Pancreas (tissue), 10 donors: ENCODE data around the gene CST5. TPM values are rescaled to one million over a fixed set of nuclear protein-coding genes. Genes with fewer than 3 reads are reported as not detected.

Experiments
- ATAC-seq, 4 donors: fragments of 200-7000 bp; cut with Tn5 transposase; one replicate each; pipeline versions ENCODE4 v1.8.0 to v1.9.1; 2020; ENCODE audit warnings: mild to moderate bottlenecking in 4 of 4, moderate library complexity in 4 of 4
- DNase-seq, 6 donors: peaks; one replicate each; pipeline ENCODE4 v3.0.0-alpha.2; 2020
- FAIRE-seq: peaks from 2 replicates; lab custom pipeline; 2012; peaks lifted over from hg19 to GRCh38; lab: Jason Lieb, UNC
- H3K27ac ChIP-seq, 4 donors: fragments of 200-600 bp; sonication (generic); 1 replicate in 3 of 4; 2 replicates in 1 of 4; pipeline versions ENCODE4 v1.5.0 to v1.8.0; 2020
- H3K27me3 ChIP-seq, 4 donors: fragments of 200-600 bp; one replicate each; pipeline ENCODE4 v1.8.0; 2021
- H3K36me3 ChIP-seq, 3 donors: fragments of 200-600 bp; sonication (generic) in 1 of 3; one replicate each; pipeline versions ENCODE4 v1.5.0 to v1.8.0; 2020 to 2021
- H3K4me1 ChIP-seq, 3 donors: fragments of 200-600 bp; one replicate each; pipeline ENCODE4 v1.8.0; 2021
- H3K4me3 ChIP-seq, 4 donors: fragments of 200-600 bp; sonication (generic) in 2 of 4; one replicate each; pipeline versions ENCODE4 v1.5.0 to v1.8.0; 2020 to 2021
- H3K9me3 ChIP-seq, 4 donors: fragments of 200-600 bp; one replicate each; pipeline ENCODE4 v1.8.0; 2021
- WGBS, 2 donors: extraction: QIAGEN DNeasy Blood & Tissue Kit; methylation state at CpG; one replicate each; pipeline ENCODE4 v1.1.7; 2013; 5-methylcytosine and 5-hydroxymethylcytosine counted together
- intact Hi-C, 3 donors: fragments of 100-400 bp; cut with DNase I; formaldehyde crosslinking; loops; one replicate each; pipeline versions ENCODE4 v1.11.1 to v1.14.2; 2022
- polyA plus RNA-seq, 2 donors: library from polyadenylated mRNA; stranded (reverse); fragments of 200-250 nt; gene quantifications; one replicate each; pipeline ENCODE4 v1.2.3, GENCODE V29; 2013
- total RNA-seq, 6 donors: library from RNA; stranded (reverse); fragmentation: NEBNext Ultra II Directional in 4 of 6; extraction: Animal tissue kit (Norgen Biotek cat#: 25700) in 4 of 6; gene quantifications; one replicate each; pipeline versions ENCODE4 v1.2.1 to v1.2.4, GENCODE V29; 2021 to 2023
- TF ChIP-seq, protein P1 (sequence below), 4 donors: fragments of 200-600 bp; sonication (generic) in 3 of 4; IDR thresholded peaks; one replicate each; pipeline versions ENCODE4 v1.5.0 to v1.8.0; 2021; ENCODE audit warnings: antibody characterized with exemption in 4 of 4
- donor health status: healthy with polysubstance abuse.
- donor health status: DM: no; HTN: no; CAD: no; lungs with moderate emphysema.
- donor health status: DM: no; HTN: no; CAD: no.
- donor health status: control.
- donor health status: control.
- donor health status: Bipolar disorder and iron deficiency.
- donor health status: DM: yes; HTN: yes; CAD: no.
- donor health status: DM: no; HTN: no; CAD: no.
- donor health status: DM: no; HTN: no; CAD: no.
- donor health status: DM: yes; HTN: yes; CAD: no.

CST5 gene
- total and polyA plus RNA-seq, 8 donors, result 0.23 to 0.63 (median 0.46) TPM; not detected in 3

DNA sequence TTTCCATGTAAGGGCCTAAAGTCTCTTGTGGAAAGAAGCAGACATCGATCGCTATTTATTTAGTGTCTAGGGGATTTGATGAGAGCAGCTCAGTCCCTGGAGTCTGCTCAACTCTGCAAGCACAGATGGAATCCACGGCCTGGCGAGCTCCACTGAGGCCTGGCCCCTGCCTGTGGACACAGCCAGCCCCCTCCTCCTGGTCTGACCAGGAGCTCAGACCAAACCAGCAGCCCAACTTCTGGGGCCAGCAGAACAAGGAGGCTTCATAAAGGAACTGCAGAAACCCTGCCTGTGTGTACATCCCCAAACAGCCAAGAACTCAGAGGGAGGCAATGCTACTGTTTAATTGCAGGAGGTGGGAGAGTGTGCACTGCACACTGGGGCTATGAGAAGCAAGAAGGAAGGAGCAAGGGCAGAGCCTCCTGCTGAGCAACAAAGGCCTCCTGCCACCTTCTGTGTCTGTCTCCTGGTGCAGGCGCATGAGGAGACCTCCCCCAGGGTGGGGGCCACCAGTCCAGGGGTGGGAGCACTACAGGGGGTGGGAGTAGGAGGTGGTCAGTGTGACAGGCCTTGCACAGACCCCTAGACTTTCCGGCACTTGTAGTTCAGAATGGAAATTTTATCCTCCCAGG is 3.8 kb downstream of the CST5 start:
- Histone ChIP-seq H3K4me1 (no peaks in the 10 kb centered on the region), H3K9me3 (no peaks in the 10 kb centered on the region), H3K27ac (no peak overlapping the region), H3K4me3 (no peak overlapping the region), H3K27me3 (no peaks in the 10 kb centered on the region), H3K36me3 (no peaks in the 10 kb centered on the region)
- FAIRE-seq (no peak), DNase-seq (no peak), ATAC-seq (no peak)
- intact Hi-C loops, result no loop called here
- 65% methylated on average over 6 of the region's 6 CpGs for WGBS, 2 donors
- TF ChIP-seq, protein P1, sequence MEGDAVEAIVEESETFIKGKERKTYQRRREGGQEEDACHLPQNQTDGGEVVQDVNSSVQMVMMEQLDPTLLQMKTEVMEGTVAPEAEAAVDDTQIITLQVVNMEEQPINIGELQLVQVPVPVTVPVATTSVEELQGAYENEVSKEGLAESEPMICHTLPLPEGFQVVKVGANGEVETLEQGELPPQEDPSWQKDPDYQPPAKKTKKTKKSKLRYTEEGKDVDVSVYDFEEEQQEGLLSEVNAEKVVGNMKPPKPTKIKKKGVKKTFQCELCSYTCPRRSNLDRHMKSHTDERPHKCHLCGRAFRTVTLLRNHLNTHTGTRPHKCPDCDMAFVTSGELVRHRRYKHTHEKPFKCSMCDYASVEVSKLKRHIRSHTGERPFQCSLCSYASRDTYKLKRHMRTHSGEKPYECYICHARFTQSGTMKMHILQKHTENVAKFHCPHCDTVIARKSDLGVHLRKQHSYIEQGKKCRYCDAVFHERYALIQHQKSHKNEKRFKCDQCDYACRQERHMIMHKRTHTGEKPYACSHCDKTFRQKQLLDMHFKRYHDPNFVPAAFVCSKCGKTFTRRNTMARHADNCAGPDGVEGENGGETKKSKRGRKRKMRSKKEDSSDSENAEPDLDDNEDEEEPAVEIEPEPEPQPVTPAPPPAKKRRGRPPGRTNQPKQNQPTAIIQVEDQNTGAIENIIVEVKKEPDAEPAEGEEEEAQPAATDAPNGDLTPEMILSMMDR (IDR thresholded peaks at IDR 0.05), result no peak

DNA sequence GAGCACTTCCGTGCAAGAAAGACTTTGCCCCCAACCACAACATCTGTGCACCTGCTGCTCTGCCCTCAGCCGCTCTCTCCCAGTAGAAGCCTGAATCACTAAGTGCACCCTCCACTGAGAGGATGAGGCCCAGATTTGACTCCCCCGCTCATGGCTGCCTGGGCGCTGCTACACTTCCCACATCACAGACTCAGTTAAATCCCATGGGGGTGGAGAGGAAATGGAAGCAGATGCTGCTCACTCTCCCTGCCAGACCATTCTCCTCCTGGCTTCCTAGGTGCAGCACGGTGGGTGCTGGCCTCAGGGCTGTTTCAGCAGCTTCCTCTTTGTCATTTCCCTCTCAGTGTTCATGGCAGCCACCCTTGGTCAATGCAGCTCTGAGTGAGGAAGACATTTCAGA is 4.8 kb downstream of the CST5 start:
- Histone ChIP-seq H3K4me3 (no peak overlapping the region), H3K4me1 (no peaks in the 10 kb centered on the region), H3K36me3 (no peaks in the 10 kb centered on the region), H3K27ac (no peak overlapping the region), H3K9me3 (no peaks in the 10 kb centered on the region), H3K27me3 (no peaks in the 10 kb centered on the region)
- TF ChIP-seq, protein P1 (IDR thresholded peaks at IDR 0.05), result no peak
- intact Hi-C loops, result no loop called here
- ATAC-seq (no peak), FAIRE-seq (no peak), DNase-seq (no peak)
- WGBS, 2 donors, result 67 to 78% methylated on average over 5 of the region's 5 CpGs

DNA sequence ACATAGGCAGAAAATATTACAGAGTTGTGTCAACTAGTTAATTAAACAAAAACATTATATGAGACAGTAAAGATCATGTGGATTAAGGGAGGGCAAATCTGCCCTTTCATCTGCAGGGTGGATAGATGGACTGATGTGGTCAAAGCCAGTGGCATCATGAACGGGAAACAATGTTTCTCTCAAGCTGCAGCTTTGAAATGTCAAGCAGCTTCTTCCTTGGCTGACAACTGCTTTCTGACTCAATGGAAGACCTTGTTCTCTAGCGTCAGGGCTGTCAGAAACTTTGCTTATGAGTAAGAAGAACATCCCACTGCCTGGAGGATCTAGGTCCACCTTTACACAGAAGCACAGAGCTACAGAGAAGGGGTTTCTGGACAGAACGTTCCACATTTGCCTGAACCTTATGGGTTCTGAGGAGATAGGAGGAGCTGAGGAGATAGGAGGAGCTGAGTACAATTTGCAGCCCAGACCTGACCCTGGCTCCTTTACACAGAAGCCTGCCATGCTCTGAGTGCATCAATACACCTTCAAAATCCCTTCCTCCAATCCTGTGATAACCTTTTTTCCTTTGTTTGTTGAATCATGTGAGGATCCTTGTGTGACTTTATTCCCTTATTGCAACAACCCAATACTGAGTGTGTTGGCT is 6.1 kb downstream of the CST5 start:
- Histone ChIP-seq H3K27ac (no peak overlapping the region), H3K27me3 (no peaks in the 10 kb centered on the region), H3K4me3 (no peak overlapping the region), H3K4me1 (no peaks in the 10 kb centered on the region), H3K9me3 (no peaks in the 10 kb centered on the region), H3K36me3 (no peaks in the 10 kb centered on the region)
- intact Hi-C loops, result no loop called here
- ATAC-seq (no peak), FAIRE-seq (no peak), DNase-seq (no peak)
- WGBS, 2 donors, result 41 to 45% methylated on average over 3 of the region's 3 CpGs
- TF ChIP-seq, protein P1 (IDR thresholded peaks at IDR 0.05), result no peak

DNA sequence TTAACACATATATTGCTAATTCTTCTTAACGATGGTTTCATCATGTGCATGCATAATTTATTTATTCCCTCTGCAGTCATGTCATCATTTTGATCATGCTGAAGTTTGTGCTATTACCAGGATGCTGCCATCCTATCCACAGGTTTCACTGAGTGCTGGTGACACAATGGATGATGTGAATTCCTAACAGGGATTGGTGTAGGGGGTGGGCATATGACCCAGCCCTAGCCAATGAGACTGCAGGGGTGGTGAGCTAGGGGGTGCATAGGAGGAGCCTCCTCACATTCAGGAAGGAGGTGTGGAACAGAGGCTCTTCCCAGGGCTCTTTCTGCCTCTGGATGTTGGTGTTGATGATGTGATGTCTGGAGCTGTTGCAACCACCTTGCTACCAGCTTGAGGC is 7.5 kb downstream of the CST5 start:
- FAIRE-seq, result no peak
- DNase-seq, result no peak
- Histone ChIP-seq H3K36me3 (no peaks in the 10 kb centered on the region), H3K9me3 (no peaks in the 10 kb centered on the region), H3K4me3 (no peak overlapping the region), H3K27me3 (no peaks in the 10 kb centered on the region), H3K4me1 (no peaks in the 10 kb centered on the region), H3K27ac (no peak overlapping the region)
- intact Hi-C loops, result no loop called here
- TF ChIP-seq, protein P1 (IDR thresholded peaks at IDR 0.05), result no peak
- ATAC-seq, result no peak
- 68 to 82% methylated on average over 1 of the region's 1 CpG for WGBS, 2 donors

DNA sequence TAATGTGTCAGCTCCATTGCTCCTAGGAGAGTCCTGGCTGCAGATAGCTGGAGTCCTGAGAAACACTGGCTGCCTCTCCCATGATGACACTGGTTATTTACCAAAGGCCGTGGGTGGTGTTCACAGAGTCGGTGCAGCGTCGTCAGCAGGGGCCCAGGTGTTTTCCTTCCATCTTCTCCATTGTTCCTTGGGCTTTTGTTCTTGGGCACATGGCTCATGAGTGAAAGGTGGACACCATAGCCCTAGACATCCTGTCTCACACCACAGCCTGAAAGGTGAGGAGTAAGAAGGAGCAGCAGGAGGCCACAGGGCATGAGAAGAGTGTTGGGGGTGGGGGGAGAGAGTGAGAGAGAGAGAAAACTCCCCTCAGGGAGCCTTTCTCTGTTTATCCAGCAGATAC is 9.1 kb downstream of the CST5 start:
- DNase-seq (no peak), FAIRE-seq (no peak), ATAC-seq (no peak)
- Histone ChIP-seq H3K4me1 (no peaks in the 10 kb centered on the region), H3K27ac (no peak overlapping the region), H3K9me3 (no peaks in the 10 kb centered on the region), H3K27me3 (no peaks in the 10 kb centered on the region), H3K36me3 (no peaks in the 10 kb centered on the region), H3K4me3 (no peak overlapping the region)
- intact Hi-C loops, result no loop called here
- 18 to 20% methylated on average over 4 of the region's 4 CpGs for WGBS, 2 donors
- TF ChIP-seq, protein P1 (IDR thresholded peaks at IDR 0.05), result no peak
